PC-3 (cell line): Measurements from ENCODE around the gene GET3.

Experiments used
- CTCF ChIP-seq: fragments of 300-600 bp; sonication (generic); conservative IDR thresholded peaks from 2 replicates; pipeline ENCODE4 v1.5.1; 2017; ENCODE audit warnings: antibody characterized with exemption, low read depth, mild to moderate bottlenecking, low read length
- EZH2 ChIP-seq: fragments of 300-600 bp; sonication (generic); IDR thresholded peaks from one replicate; pipeline ENCODE4 v1.6.1; 2017; ENCODE audit warnings: antibody characterized with exemption, mild to moderate bottlenecking, low read length; ENCODE audit not compliant: unreplicated experiment
- EZH2phosphoT487 ChIP-seq: fragments of 300-600 bp; sonication (generic); IDR thresholded peaks from 2 replicates; pipeline ENCODE4 v1.6.1; 2018; ENCODE audit warnings: mild to moderate bottlenecking, antibody characterized with exemption, low read length, borderline replicate concordance

- TF ChIP-seq CTCF (no peak), EZH2 (no peak), EZH2phosphoT487 (no peak)
Observed at GRCh38 chr19:12772323-12772722, 35.0 kb downstream of the GET3 start.
